MM.1S (cell line): ENCODE measurements around the gene NOVA1.

Experiments
- DNase-seq: peaks from one replicate; pipeline ENCODE4 v3.0.0-alpha.2; 2015
- H2AFZ ChIP-seq: fragments of 300-600 bp; sonication (generic); 2 replicates; pipeline ENCODE4 v1.6.0; 2016; ENCODE audit warnings: antibody characterized with exemption, low read length
- H3F3A ChIP-seq: fragments of 300-600 bp; sonication (generic); 2 replicates; pipeline ENCODE4 v1.6.1; 2016; ENCODE audit warnings: mild to moderate bottlenecking, antibody characterized with exemption, low read length, moderate library complexity, mixed read lengths; ENCODE audit not compliant: insufficient read depth
- H3K27ac ChIP-seq: fragments of 300-600 bp; sonication (generic); 2 replicates; pipeline ENCODE4 v1.5.1; 2016; ENCODE audit warnings: mild to moderate bottlenecking, low read length
- H3K27me3 ChIP-seq: fragments of 300-600 bp; sonication (generic); replicated peaks from 2 replicates; pipeline ENCODE4 v1.6.0; 2016; ENCODE audit warnings: low read length; ENCODE audit not compliant: insufficient read depth
- H3K36me3 ChIP-seq: fragments of 300-600 bp; sonication (generic); replicated peaks from 2 replicates; pipeline ENCODE4 v1.6.1; 2016; ENCODE audit warnings: mild to moderate bottlenecking, low read length, mixed read lengths; ENCODE audit not compliant: insufficient read depth
- H3K4me1 ChIP-seq: fragments of 300-600 bp; sonication (generic); 2 replicates; pipeline ENCODE4 v1.6.1; 2016; ENCODE audit warnings: low read length, mixed read lengths
- H3K4me2 ChIP-seq: fragments of 300-600 bp; sonication (generic); 2 replicates; pipeline ENCODE4 v1.6.0; 2016; ENCODE audit warnings: low read depth, low read length
- H3K4me3 ChIP-seq: fragments of 300-600 bp; sonication (generic); 2 replicates; pipeline ENCODE4 v1.5.1; 2016; ENCODE audit warnings: low read length, mixed read lengths
- H3K79me2 ChIP-seq: fragments of 300-600 bp; sonication (generic); 2 replicates; pipeline ENCODE4 v1.6.1; 2016; ENCODE audit warnings: mixed run types, low read length, mixed read lengths
- H3K9ac ChIP-seq: fragments of 300-600 bp; sonication (generic); 2 replicates; pipeline ENCODE4 v1.6.1; 2016; ENCODE audit warnings: low read length, mixed read lengths
- H3K9me2 ChIP-seq: fragments of 300-600 bp; sonication (generic); replicated peaks from 2 replicates; pipeline ENCODE4 v1.6.1; 2016; ENCODE audit warnings: mild to moderate bottlenecking, low read length, mixed read lengths; ENCODE audit not compliant: insufficient read depth
- H3K9me3 ChIP-seq: fragments of 300-600 bp; sonication (generic); replicated peaks from 2 replicates; pipeline ENCODE4 v1.6.1; 2016; ENCODE audit warnings: mild to moderate bottlenecking, low read length, mixed read lengths; ENCODE audit not compliant: insufficient read depth
- H4K20me1 ChIP-seq: fragments of 300-600 bp; sonication (generic); 2 replicates; pipeline ENCODE4 v1.6.1; 2016; ENCODE audit warnings: mild to moderate bottlenecking, low read length, moderate library complexity, mixed read lengths; ENCODE audit not compliant: insufficient read depth
- EZH2 ChIP-seq: fragments of 300-600 bp; sonication (generic); optimal IDR thresholded peaks from 2 replicates; pipeline ENCODE3; 2017; ENCODE audit warnings: low read depth, mild to moderate bottlenecking, antibody characterized with exemption, low read length, mixed read lengths
- EZH2phosphoT487 ChIP-seq: fragments of 300-600 bp; sonication (generic); IDR thresholded peaks from 2 replicates; pipeline ENCODE4 v1.6.1; 2018; ENCODE audit warnings: antibody characterized with exemption, low read length
- TF ChIP-seq, protein P1 (sequence below): fragments of 300-600 bp; sonication (generic); IDR thresholded peaks from 2 replicates; pipeline ENCODE4 v1.5.1; 2016; ENCODE audit warnings: antibody characterized with exemption, low read length, mixed read lengths

The NOVA1 gene

GRCh38 chr14:26448181-26448855, 149.5 kb downstream of the NOVA1 start:
- H3K9me2 ChIP-seq: no peaks in the 10 kb centered on the region
- H3K9ac ChIP-seq: no peak overlapping the region
- no peak overlapping the region for H3K4me3 ChIP-seq
- H4K20me1 ChIP-seq: no peaks in the 10 kb centered on the region
- H3K27me3 ChIP-seq: no peaks in the 10 kb centered on the region
- H3K79me2 ChIP-seq: no peaks in the 10 kb centered on the region
- H3K9me3 ChIP-seq: no peaks in the 10 kb centered on the region
- H3K27ac ChIP-seq: no peak overlapping the region
- no peak for DNase-seq
- no peak overlapping the region for H2AFZ ChIP-seq
- no peaks in the 10 kb centered on the region for H3F3A ChIP-seq
- no peaks in the 10 kb centered on the region for H3K4me1 ChIP-seq
- no peaks in the 10 kb centered on the region for H3K36me3 ChIP-seq
- H3K4me2 ChIP-seq: no peak overlapping the region
- TF ChIP-seq EZH2 (no peak), EZH2phosphoT487 (no peak)
- TF ChIP-seq, protein P1, sequence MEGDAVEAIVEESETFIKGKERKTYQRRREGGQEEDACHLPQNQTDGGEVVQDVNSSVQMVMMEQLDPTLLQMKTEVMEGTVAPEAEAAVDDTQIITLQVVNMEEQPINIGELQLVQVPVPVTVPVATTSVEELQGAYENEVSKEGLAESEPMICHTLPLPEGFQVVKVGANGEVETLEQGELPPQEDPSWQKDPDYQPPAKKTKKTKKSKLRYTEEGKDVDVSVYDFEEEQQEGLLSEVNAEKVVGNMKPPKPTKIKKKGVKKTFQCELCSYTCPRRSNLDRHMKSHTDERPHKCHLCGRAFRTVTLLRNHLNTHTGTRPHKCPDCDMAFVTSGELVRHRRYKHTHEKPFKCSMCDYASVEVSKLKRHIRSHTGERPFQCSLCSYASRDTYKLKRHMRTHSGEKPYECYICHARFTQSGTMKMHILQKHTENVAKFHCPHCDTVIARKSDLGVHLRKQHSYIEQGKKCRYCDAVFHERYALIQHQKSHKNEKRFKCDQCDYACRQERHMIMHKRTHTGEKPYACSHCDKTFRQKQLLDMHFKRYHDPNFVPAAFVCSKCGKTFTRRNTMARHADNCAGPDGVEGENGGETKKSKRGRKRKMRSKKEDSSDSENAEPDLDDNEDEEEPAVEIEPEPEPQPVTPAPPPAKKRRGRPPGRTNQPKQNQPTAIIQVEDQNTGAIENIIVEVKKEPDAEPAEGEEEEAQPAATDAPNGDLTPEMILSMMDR: no peak

GRCh38 chr14:26444822-26445221, 153.0 kb downstream of the NOVA1 start:
- Histone ChIP-seq H2AFZ (no peak overlapping the region), H3K4me2 (no peak overlapping the region), H4K20me1 (no peaks in the 10 kb centered on the region), H3K27me3 (no peaks in the 10 kb centered on the region), H3K36me3 (no peaks in the 10 kb centered on the region), H3K9me2 (no peaks in the 10 kb centered on the region), H3K27ac (no peak overlapping the region), H3K4me3 (no peak overlapping the region), H3K4me1 (no peaks in the 10 kb centered on the region), H3K79me2 (no peaks in the 10 kb centered on the region), H3K9ac (no peak overlapping the region), H3F3A (no peaks in the 10 kb centered on the region), H3K9me3 (no peaks in the 10 kb centered on the region)
- TF ChIP-seq, protein P1: no peak
- no peak for TF ChIP-seq EZH2
- DNase-seq: peak; percentile 13

DNA sequence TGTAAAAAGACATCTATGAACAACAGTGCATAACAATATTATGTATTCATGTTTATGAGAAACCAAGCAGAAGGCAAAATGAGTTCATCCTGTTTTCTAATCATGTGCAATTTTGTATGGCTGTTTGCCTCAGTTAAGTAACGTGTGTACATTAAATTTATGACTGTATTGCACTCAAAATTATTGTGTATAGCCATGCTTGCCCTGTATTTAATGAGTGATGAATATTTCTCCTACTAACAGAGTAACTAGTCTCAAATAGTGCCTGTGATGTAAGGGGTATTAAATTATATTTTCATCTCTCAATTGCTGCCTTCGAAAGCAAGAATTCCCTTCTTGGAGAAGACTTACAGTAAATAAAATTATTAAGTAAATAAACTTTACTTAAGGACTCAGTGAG, 154.2 kb downstream of the NOVA1 start:
- Histone ChIP-seq H3K4me1 (no peaks in the 10 kb centered on the region), H3K9me2 (no peaks in the 10 kb centered on the region), H3K27ac (no peak overlapping the region), H3K9ac (no peak overlapping the region), H3K27me3 (no peaks in the 10 kb centered on the region), H3F3A (no peaks in the 10 kb centered on the region), H3K79me2 (no peaks in the 10 kb centered on the region), H3K4me2 (no peak overlapping the region), H2AFZ (no peak overlapping the region), H3K9me3 (no peaks in the 10 kb centered on the region), H4K20me1 (no peaks in the 10 kb centered on the region), H3K36me3 (no peaks in the 10 kb centered on the region), H3K4me3 (no peak overlapping the region)
- no peak for TF ChIP-seq EZH2phosphoT487
- TF ChIP-seq, protein P1: no peak
- no peak for TF ChIP-seq EZH2
- no peak for DNase-seq
